ENCODE results near the gene CARD11. TPM values are rescaled to one million over a fixed set of nuclear protein-coding genes. Genes with fewer than 3 reads are reported as not detected.

CARD11 gene
- total and polyA plus RNA-seq, 2 donors (not counting 1 experiment from before 2014, with no cell fraction given), result 129 to 135 TPM

GRCh38 chr7:2970307-2970664 lies 73.4 kb downstream of the CARD11 start:
- Histone ChIP-seq H4K20me1 (ENCODE audit: control insufficient read depth, insufficient read depth, low read length, poor library complexity, severe bottlenecking) (peaks cover 31% of the 10 kb centered on the region), H3K27ac (ENCODE audit: low read length in 2 of 2) (peak overlapping the region in 1 of 2 donors; percentile 8), H3K9me3 (ENCODE audit: control extremely low read depth in 1 of 3, control insufficient read depth in 2 of 3, insufficient read depth in 1 of 3, low read length in 2 of 3) (peaks cover 3 to 35% (median 14%) of the 10 kb centered on the region in 3 donors), H2AFZ (ENCODE audit: insufficient read depth, low read depth, low read length, poor library complexity, severe bottlenecking) (no peak overlapping the region), H3K36me3 (replicated peaks in 1 of 2; ENCODE audit: control extremely low read depth in 1 of 2, control insufficient read depth in 1 of 2, extremely low read depth in 1 of 2, insufficient read depth in 2 of 2, low read length in 1 of 2) (peaks cover 7 to 42% of the 10 kb centered on the region in 2 experiments), H3K4me1 (ENCODE audit: control insufficient read depth in 2 of 2, insufficient read depth in 2 of 2, low read length in 2 of 2) (peaks cover 26 to 36% of the 10 kb centered on the region in 2 donors), H3K4me2 (replicated peaks; ENCODE audit: low read depth, low read length, poor library complexity, severe bottlenecking) (no peak overlapping the region), H3K79me2 (ENCODE audit: control insufficient read depth, insufficient read depth, low read length) (peaks cover 99% of the 10 kb centered on the region), H3K9ac (ENCODE audit: low read length) (no peak overlapping the region), H3K27me3 (replicated peaks in 1 of 4; ENCODE audit: control extremely low read depth in 1 of 4, control insufficient read depth in 3 of 4, insufficient read depth in 4 of 4, low read length in 3 of 4) (no peaks in the 10 kb centered on the region), H3K4me3 (ENCODE audit: control extremely low read depth in 1 of 5, extremely low read depth in 1 of 5, insufficient read depth in 1 of 5, low read depth in 2 of 5, low read length in 4 of 5) (no peak overlapping the region)
- ChIA-PET CTCF (interaction anchor here (0.6 kb wide), 1 partner anchor 181 kb away, joined by 6 read pairs; no protein-coding TSS in a partner anchor), POLR2A (no interaction called here)
- ATAC-seq (ENCODE audit: low read depth), result no peak
- no peak for DNase-seq
- TF ChIP-seq EZH2 (IDR thresholded peaks at IDR 0.05; ENCODE audit: borderline replicate concordance, insufficient read depth, low read depth, low read length, poor library complexity, severe bottlenecking) (no peak), CTCF (IDR thresholded peaks at IDR 0.05) (no peak)
- intact Hi-C loops (cut with micrococcal nuclease), result no loop called here
- H3K27ac Mint-ChIP-seq, result no peak overlapping the region
- WGBS (ENCODE audit: insufficient coverage), result 95% methylated on average over 4 of the region's 4 CpGs
- peaks cover 32% of the 10 kb centered on the region for H3K4me1 Mint-ChIP-seq
- H3K9me3 Mint-ChIP-seq (ENCODE audit: insufficient read depth), result peaks cover 7% of the 10 kb centered on the region
- no peak overlapping the region for H3K4me3 Mint-ChIP-seq
- H3K27me3 Mint-ChIP-seq, result no peaks in the 10 kb centered on the region

- H3K36me3 ChIP-seq (replicated peaks in 1 of 2; ENCODE audit: control extremely low read depth in 1 of 2, control insufficient read depth in 1 of 2, extremely low read depth in 1 of 2, insufficient read depth in 2 of 2, low read length in 1 of 2), result peaks cover 7 to 38% of the 10 kb centered on the region in 2 experiments
- TF ChIP-seq CTCF (IDR thresholded peaks at IDR 0.05) (no peak), EZH2 (IDR thresholded peaks at IDR 0.05; ENCODE audit: borderline replicate concordance, insufficient read depth, low read depth, low read length, poor library complexity, severe bottlenecking) (no peak)
- Mint-ChIP-seq H3K4me3 (no peak overlapping the region), H3K27ac (no peak overlapping the region), H3K9me3 (ENCODE audit: insufficient read depth) (peaks cover 7% of the 10 kb centered on the region), H3K27me3 (no peaks in the 10 kb centered on the region), H3K4me1 (peaks cover 34% of the 10 kb centered on the region)
- peaks cover 31% of the 10 kb centered on the region for H4K20me1 ChIP-seq (ENCODE audit: control insufficient read depth, insufficient read depth, low read length, poor library complexity, severe bottlenecking)
- peaks cover 3 to 35% (median 14%) of the 10 kb centered on the region in 3 donors for H3K9me3 ChIP-seq (ENCODE audit: control extremely low read depth in 1 of 3, control insufficient read depth in 2 of 3, insufficient read depth in 1 of 3, low read length in 2 of 3)
- no peak overlapping the region for H3K9ac ChIP-seq (ENCODE audit: low read length)
- H2AFZ ChIP-seq (ENCODE audit: insufficient read depth, low read depth, low read length, poor library complexity, severe bottlenecking), result no peak overlapping the region
- peaks cover 26 to 36% of the 10 kb centered on the region in 2 donors for H3K4me1 ChIP-seq (ENCODE audit: control insufficient read depth in 2 of 2, insufficient read depth in 2 of 2, low read length in 2 of 2)
- H3K27ac ChIP-seq (ENCODE audit: low read length in 2 of 2), result peak overlapping the region in 1 of 2 donors; percentile 8
- no peak overlapping the region for H3K4me3 ChIP-seq (ENCODE audit: control extremely low read depth in 1 of 5, extremely low read depth in 1 of 5, insufficient read depth in 1 of 5, low read depth in 2 of 5, low read length in 4 of 5)
- no peaks in the 10 kb centered on the region for H3K27me3 ChIP-seq (replicated peaks in 1 of 4; ENCODE audit: control extremely low read depth in 1 of 4, control insufficient read depth in 3 of 4, insufficient read depth in 4 of 4, low read length in 3 of 4)
- H3K4me2 ChIP-seq (replicated peaks; ENCODE audit: low read depth, low read length, poor library complexity, severe bottlenecking), result no peak overlapping the region
- POLR2A ChIA-PET, result no interaction called here
- no peak for DNase-seq
- intact Hi-C loops (cut with micrococcal nuclease), result no loop called here
- H3K79me2 ChIP-seq (ENCODE audit: control insufficient read depth, insufficient read depth, low read length), result peaks cover 95% of the 10 kb centered on the region
- no peak for ATAC-seq (ENCODE audit: low read depth)
- CTCF ChIA-PET, result no interaction called here
- WGBS (ENCODE audit: insufficient coverage), result 98% methylated on average over 6 of the region's 6 CpGs
These were observed 74.0 kb downstream of the CARD11 start for GRCh38 chr7:2969398-2970306.
